HG02840 (cell line): ENCODE measurements around the gene SHCBP1L.
"Not testable (repeated sequence)": the region's sequence is repeated elsewhere in the genome, so short reads cannot be mapped to it uniquely, and the experiment has no call there.

Source experiments
- ATAC-seq: cut with Tn5 transposase; IDR thresholded peaks from one replicate; pipeline ENCODE4 v1.9.1; 2021; ENCODE audit warnings: mild to moderate bottlenecking, moderate library complexity, moderate number of reproducible peaks; ENCODE audit not compliant: unreplicated experiment, low FRiP score

SHCBP1L gene

GRCh38 chr1:182965861-182966260 lies 12.9 kb upstream of the SHCBP1L start:
- no peak for ATAC-seq

- no peak for ATAC-seq
These were observed 12.1 kb upstream of the SHCBP1L start for GRCh38 chr1:182965096-182965495.

GRCh38 chr1:182962554-182963115 lies 9.7 kb upstream of the SHCBP1L start:
- ATAC-seq: peak; percentile 68

GRCh38 chr1:182960046-182960445 lies 7.1 kb upstream of the SHCBP1L start:
- no peak for ATAC-seq

GRCh38 chr1:182957902-182958395 lies 5.0 kb upstream of the SHCBP1L start:
- no peak for ATAC-seq

- ATAC-seq: no peak
These were observed 3.9 kb upstream of the SHCBP1L start for GRCh38 chr1:182956708-182957365.

GRCh38 chr1:182955596-182956588 lies 2.9 kb upstream of the SHCBP1L start:
- ATAC-seq: no peak

GRCh38 chr1:182953826-182954225 lies 860 bp upstream of the SHCBP1L start:
- ATAC-seq: no peak

GRCh38 chr1:182943336-182943735 lies 9.6 kb downstream of the SHCBP1L start:
- ATAC-seq: not testable (repeated sequence)

GRCh38 chr1:182942145-182942544 lies 10.8 kb downstream of the SHCBP1L start:
- ATAC-seq: not testable (repeated sequence)

GRCh38 chr1:182939413-182939812 lies 13.6 kb downstream of the SHCBP1L start:
- no peak for ATAC-seq

GRCh38 chr1:182935716-182936115 lies 17.2 kb downstream of the SHCBP1L start:
- ATAC-seq: no peak

- ATAC-seq: no peak
These were observed 22.0 kb downstream of the SHCBP1L start for GRCh38 chr1:182930985-182931384.

GRCh38 chr1:182927693-182928433 lies 25.1 kb downstream of the SHCBP1L start:
- no peak for ATAC-seq

- ATAC-seq: no peak
These were observed 27.3 kb downstream of the SHCBP1L start for GRCh38 chr1:182925661-182926060.

GRCh38 chr1:182917378-182917777 lies 35.6 kb downstream of the SHCBP1L start:
- ATAC-seq: no peak

- no peak for ATAC-seq
These were observed 39.6 kb downstream of the SHCBP1L start for GRCh38 chr1:182913401-182913800.

GRCh38 chr1:182910143-182910542 lies 42.8 kb downstream of the SHCBP1L start:
- ATAC-seq: no peak

GRCh38 chr1:182909578-182909977 lies 43.4 kb downstream of the SHCBP1L start:
- no peak for ATAC-seq

- no peak for ATAC-seq
These were observed 47.6 kb downstream of the SHCBP1L start for GRCh38 chr1:182905321-182905720.
